ENCODE measurements around the gene ADORA1. TPM values are rescaled to one million over a fixed set of nuclear protein-coding genes. Genes with fewer than 3 reads are reported as not detected.

ADORA1 gene
- total and polyA plus RNA-seq, 4 donors = 0.33 to 1.1 (median 0.37) TPM

DNA sequence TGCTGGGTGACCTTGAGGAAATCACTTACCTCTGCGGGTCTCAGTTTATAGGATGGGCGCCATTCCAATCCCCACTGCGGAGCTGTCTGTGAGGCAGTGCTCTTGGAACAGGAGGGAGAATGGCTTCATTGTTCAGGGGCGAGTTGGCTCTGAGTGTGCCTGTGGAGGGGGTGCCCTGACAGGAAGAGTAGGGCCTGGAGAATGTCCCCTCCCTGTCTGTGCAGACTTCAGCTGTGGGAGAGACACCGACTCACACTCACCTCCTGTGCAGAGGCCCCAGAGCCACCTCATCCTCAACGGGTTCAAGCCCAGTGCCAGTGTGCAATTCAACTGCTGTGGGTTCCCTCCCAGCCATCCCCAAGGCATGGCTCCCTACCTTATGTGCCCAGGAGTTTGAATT is 17.1 kb downstream of the ADORA1 start:
- TF ChIP-seq, protein P1, sequence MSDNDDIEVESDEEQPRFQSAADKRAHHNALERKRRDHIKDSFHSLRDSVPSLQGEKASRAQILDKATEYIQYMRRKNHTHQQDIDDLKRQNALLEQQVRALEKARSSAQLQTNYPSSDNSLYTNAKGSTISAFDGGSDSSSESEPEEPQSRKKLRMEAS (IDR thresholded peaks at IDR 0.05) = no peak
- TF ChIP-seq TAF1 (conservative IDR thresholded peaks at IDR 0.05) = no peak
- TF ChIP-seq, protein P2, sequence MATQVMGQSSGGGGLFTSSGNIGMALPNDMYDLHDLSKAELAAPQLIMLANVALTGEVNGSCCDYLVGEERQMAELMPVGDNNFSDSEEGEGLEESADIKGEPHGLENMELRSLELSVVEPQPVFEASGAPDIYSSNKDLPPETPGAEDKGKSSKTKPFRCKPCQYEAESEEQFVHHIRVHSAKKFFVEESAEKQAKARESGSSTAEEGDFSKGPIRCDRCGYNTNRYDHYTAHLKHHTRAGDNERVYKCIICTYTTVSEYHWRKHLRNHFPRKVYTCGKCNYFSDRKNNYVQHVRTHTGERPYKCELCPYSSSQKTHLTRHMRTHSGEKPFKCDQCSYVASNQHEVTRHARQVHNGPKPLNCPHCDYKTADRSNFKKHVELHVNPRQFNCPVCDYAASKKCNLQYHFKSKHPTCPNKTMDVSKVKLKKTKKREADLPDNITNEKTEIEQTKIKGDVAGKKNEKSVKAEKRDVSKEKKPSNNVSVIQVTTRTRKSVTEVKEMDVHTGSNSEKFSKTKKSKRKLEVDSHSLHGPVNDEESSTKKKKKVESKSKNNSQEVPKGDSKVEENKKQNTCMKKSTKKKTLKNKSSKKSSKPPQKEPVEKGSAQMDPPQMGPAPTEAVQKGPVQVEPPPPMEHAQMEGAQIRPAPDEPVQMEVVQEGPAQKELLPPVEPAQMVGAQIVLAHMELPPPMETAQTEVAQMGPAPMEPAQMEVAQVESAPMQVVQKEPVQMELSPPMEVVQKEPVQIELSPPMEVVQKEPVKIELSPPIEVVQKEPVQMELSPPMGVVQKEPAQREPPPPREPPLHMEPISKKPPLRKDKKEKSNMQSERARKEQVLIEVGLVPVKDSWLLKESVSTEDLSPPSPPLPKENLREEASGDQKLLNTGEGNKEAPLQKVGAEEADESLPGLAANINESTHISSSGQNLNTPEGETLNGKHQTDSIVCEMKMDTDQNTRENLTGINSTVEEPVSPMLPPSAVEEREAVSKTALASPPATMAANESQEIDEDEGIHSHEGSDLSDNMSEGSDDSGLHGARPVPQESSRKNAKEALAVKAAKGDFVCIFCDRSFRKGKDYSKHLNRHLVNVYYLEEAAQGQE (IDR thresholded peaks at IDR 0.05) = no peak
- no peak for TF ChIP-seq EGR1 (IDR thresholded peaks at IDR 0.05; ENCODE audit: low read depth in 2 of 2)
- no peak for TF ChIP-seq JUND (IDR thresholded peaks at IDR 0.05)
- TF ChIP-seq, protein P3, sequence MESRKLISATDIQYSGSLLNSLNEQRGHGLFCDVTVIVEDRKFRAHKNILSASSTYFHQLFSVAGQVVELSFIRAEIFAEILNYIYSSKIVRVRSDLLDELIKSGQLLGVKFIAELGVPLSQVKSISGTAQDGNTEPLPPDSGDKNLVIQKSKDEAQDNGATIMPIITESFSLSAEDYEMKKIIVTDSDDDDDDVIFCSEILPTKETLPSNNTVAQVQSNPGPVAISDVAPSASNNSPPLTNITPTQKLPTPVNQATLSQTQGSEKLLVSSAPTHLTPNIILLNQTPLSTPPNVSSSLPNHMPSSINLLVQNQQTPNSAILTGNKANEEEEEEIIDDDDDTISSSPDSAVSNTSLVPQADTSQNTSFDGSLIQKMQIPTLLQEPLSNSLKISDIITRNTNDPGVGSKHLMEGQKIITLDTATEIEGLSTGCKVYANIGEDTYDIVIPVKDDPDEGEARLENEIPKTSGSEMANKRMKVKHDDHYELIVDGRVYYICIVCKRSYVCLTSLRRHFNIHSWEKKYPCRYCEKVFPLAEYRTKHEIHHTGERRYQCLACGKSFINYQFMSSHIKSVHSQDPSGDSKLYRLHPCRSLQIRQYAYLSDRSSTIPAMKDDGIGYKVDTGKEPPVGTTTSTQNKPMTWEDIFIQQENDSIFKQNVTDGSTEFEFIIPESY (IDR thresholded peaks at IDR 0.05) = no peak
- TF ChIP-seq GABPA (IDR thresholded peaks at IDR 0.05 in 1 of 2, conservative IDR thresholded peaks at IDR 0.05 in 1 of 2) = no peak
- no peak for TF ChIP-seq FOXA1 (IDR thresholded peaks at IDR 0.05)
- no peak for TF ChIP-seq YY1 (IDR thresholded peaks at IDR 0.05)
- TF ChIP-seq HNF4A (conservative IDR thresholded peaks at IDR 0.05) = no peak
- TF ChIP-seq RXRA (IDR thresholded peaks at IDR 0.05) = no peak
- no peak for TF ChIP-seq HNF4G (IDR thresholded peaks at IDR 0.05)
- TF ChIP-seq, protein P4, sequence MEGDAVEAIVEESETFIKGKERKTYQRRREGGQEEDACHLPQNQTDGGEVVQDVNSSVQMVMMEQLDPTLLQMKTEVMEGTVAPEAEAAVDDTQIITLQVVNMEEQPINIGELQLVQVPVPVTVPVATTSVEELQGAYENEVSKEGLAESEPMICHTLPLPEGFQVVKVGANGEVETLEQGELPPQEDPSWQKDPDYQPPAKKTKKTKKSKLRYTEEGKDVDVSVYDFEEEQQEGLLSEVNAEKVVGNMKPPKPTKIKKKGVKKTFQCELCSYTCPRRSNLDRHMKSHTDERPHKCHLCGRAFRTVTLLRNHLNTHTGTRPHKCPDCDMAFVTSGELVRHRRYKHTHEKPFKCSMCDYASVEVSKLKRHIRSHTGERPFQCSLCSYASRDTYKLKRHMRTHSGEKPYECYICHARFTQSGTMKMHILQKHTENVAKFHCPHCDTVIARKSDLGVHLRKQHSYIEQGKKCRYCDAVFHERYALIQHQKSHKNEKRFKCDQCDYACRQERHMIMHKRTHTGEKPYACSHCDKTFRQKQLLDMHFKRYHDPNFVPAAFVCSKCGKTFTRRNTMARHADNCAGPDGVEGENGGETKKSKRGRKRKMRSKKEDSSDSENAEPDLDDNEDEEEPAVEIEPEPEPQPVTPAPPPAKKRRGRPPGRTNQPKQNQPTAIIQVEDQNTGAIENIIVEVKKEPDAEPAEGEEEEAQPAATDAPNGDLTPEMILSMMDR (IDR thresholded peaks at IDR 0.05; ENCODE audit: low read depth, low read length, missing input control) = no peak
- Histone ChIP-seq H3K9me3 (ENCODE audit: control insufficient read depth in 4 of 4, low read length in 3 of 4) (no peaks in the 10 kb centered on the region), H3K27me3 (ENCODE audit: control insufficient read depth in 4 of 4, insufficient read depth in 4 of 4, low read length in 3 of 4) (no peaks in the 10 kb centered on the region), H3K27ac (ENCODE audit: low read depth in 1 of 2, low read length in 2 of 2) (no peak overlapping the region), H3K36me3 (ENCODE audit: control insufficient read depth in 4 of 4, insufficient read depth in 3 of 4, low read depth in 1 of 4, low read length in 3 of 4) (no peaks in the 10 kb centered on the region), H3K4me3 (ENCODE audit: low read depth in 1 of 3, low read length in 3 of 3) (no peak overlapping the region), H3K4me1 (ENCODE audit: control insufficient read depth in 4 of 4, insufficient read depth in 4 of 4, low read length in 3 of 4) (no peaks in the 10 kb centered on the region), H3K9ac (ENCODE audit: low read depth in 1 of 2, low read length in 2 of 2) (no peak overlapping the region)
- no peak for DNase-seq (ENCODE audit: low spot score)
- 78% methylated on average over 6 of the region's 6 CpGs for whole genome bisulfite sequencing

DNA sequence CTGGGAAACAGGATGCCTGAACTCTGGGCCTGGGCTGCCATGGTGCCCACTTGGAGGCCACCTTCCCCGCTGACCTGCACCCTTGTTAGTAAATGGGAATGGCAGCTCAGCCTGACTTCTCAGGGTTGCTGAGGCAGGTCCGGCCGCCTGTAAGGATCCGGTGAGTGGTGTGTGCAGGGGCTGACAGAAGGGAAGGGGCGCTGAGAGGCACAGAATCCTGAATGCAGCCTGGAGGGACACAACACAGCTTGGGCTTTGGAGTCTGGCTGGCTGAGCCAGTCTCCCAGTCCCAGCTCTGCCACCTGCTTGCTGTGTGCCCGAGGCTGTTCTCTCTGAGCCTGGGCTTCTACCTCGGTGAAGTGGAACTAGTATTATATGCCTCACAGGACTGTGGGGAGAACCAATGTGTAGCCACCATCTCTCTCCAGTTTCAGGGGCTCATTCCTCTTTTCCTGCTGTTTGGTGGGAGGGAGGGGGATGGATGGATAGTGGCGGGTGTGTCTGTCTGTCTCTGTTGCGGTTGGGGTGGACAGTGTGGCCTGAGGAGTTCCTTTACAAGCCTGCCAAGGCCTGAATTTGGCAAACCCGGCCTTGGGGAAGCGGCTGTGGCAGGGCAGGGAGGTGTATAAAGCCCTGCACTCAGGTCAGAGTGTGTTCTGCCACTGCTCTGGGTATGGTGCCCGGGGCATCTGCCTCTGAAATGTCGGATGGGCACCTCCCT is 18.0 kb downstream of the ADORA1 start:
- 94% methylated on average over 13 of the region's 13 CpGs for WGBS
- no peak overlapping the region for H3K27ac ChIP-seq (ENCODE audit: low read depth in 1 of 2, low read length in 2 of 2)
- H3K9me3 ChIP-seq (ENCODE audit: control insufficient read depth in 4 of 4, low read length in 3 of 4) = no peaks in the 10 kb centered on the region
- no peak for TF ChIP-seq FOXA1 (IDR thresholded peaks at IDR 0.05)
- TF ChIP-seq, protein P2 (IDR thresholded peaks at IDR 0.05) = no peak
- TF ChIP-seq RAD21 (IDR thresholded peaks at IDR 0.05) = no peak
- no peak for TF ChIP-seq TAF1 (conservative IDR thresholded peaks at IDR 0.05)
- TF ChIP-seq FOXA2 (IDR thresholded peaks at IDR 0.05) = no peak
- TF ChIP-seq, protein P5, sequence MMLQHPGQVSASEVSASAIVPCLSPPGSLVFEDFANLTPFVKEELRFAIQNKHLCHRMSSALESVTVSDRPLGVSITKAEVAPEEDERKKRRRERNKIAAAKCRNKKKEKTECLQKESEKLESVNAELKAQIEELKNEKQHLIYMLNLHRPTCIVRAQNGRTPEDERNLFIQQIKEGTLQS (IDR thresholded peaks at IDR 0.05) = no peak
- TF ChIP-seq, protein P1 (IDR thresholded peaks at IDR 0.05) = no peak
- no peak for TF ChIP-seq NR2F2 (IDR thresholded peaks at IDR 0.05)
- no peak for DNase-seq (ENCODE audit: low spot score)
- no peak overlapping the region for H3K4me3 ChIP-seq (ENCODE audit: low read depth in 1 of 3, low read length in 3 of 3)
- H3K36me3 ChIP-seq (ENCODE audit: control insufficient read depth in 4 of 4, insufficient read depth in 3 of 4, low read depth in 1 of 4, low read length in 3 of 4) = no peaks in the 10 kb centered on the region
- H3K4me1 ChIP-seq (ENCODE audit: control insufficient read depth in 4 of 4, insufficient read depth in 4 of 4, low read length in 3 of 4) = no peaks in the 10 kb centered on the region
- no peak overlapping the region for H3K9ac ChIP-seq (ENCODE audit: low read depth in 1 of 2, low read length in 2 of 2)
- H3K27me3 ChIP-seq (ENCODE audit: control insufficient read depth in 4 of 4, insufficient read depth in 4 of 4, low read length in 3 of 4) = no peaks in the 10 kb centered on the region
